GM23338 (cell line): Measurements from ENCODE around the gene NECAP2. TPM values are rescaled to one million over a fixed set of nuclear protein-coding genes. Genes with fewer than 3 reads are reported as not detected.

ENCODE experiments used
- ATAC-seq: fragments of 200-7000 bp; cut with Tn5 transposase; 3 replicates; pipeline ENCODE4 v1.9.1; 2020
- DNase-seq: peaks from one replicate; pipeline ENCODE4 v3.0.0-alpha.2; 2015; ENCODE audit warnings: low spot score
- H2AFZ ChIP-seq: fragments of 200-600 bp; sonication (generic); 2 replicates; pipeline ENCODE4 v1.8.0; 2016; ENCODE audit warnings: antibody characterized with exemption, mild to moderate bottlenecking, moderate library complexity
- H3F3A ChIP-seq: fragments of 200-600 bp; sonication (generic); replicated peaks from 2 replicates; pipeline ENCODE4 v1.8.0; 2017; ENCODE audit warnings: antibody characterized with exemption, mixed run types, low read depth
- H3K27ac ChIP-seq: fragments of 200-600 bp; sonication (generic); 2 replicates; pipeline ENCODE4 v1.6.1; 2016; ENCODE audit warnings: low read depth
- H3K27me3 ChIP-seq: fragments of 200-600 bp; sonication (generic); 2 replicates; pipeline ENCODE4 v1.8.0; 2016; ENCODE audit warnings: mild to moderate bottlenecking, mixed run types, moderate library complexity; ENCODE audit not compliant: insufficient read depth
- H3K36me3 ChIP-seq: fragments of 200-600 bp; sonication (generic); 2 replicates; pipeline ENCODE4 v1.8.0; 2016; ENCODE audit warnings: mild to moderate bottlenecking; ENCODE audit not compliant: insufficient read depth
- H3K4me1 ChIP-seq: fragments of 200-600 bp; sonication (generic); 2 replicates; pipeline ENCODE4 v1.8.0; 2016; ENCODE audit warnings: mild to moderate bottlenecking, moderate library complexity; ENCODE audit not compliant: insufficient read depth
- H3K4me2 ChIP-seq: fragments of 200-600 bp; sonication (generic); 2 replicates; pipeline ENCODE4 v1.7.1; 2017; ENCODE audit warnings: mixed run types
- H3K4me3 ChIP-seq: fragments of 200-600 bp; sonication (generic); 2 replicates; pipeline ENCODE4 v1.6.1; 2016; ENCODE audit warnings: mixed run types
- H3K79me2 ChIP-seq: fragments of 200-600 bp; sonication (generic); replicated peaks from 2 replicates; pipeline ENCODE4 v1.8.0; 2017; ENCODE audit warnings: mild to moderate bottlenecking; ENCODE audit not compliant: insufficient read depth
- H3K9me2 ChIP-seq: fragments of 200-600 bp; sonication (generic); 2 replicates; pipeline ENCODE4 v1.8.0; 2017; ENCODE audit not compliant: insufficient read depth
- H4K20me1 ChIP-seq: fragments of 200-600 bp; sonication (generic); replicated peaks from 2 replicates; pipeline ENCODE4 v1.8.0; 2017; ENCODE audit warnings: mild to moderate bottlenecking; ENCODE audit not compliant: insufficient read depth
- H3K27ac Mint-ChIP-seq: 2 replicates; pipeline ENCODE4 v1.8.0; 2020; ENCODE audit warnings: inconsistent platforms, mild to moderate bottlenecking, moderate library complexity, mixed read lengths
- H3K27me3 Mint-ChIP-seq: 3 replicates; pipeline ENCODE4 v1.8.0; 2022; ENCODE audit warnings: low read depth, mild to moderate bottlenecking, moderate library complexity, mixed read lengths, inconsistent platforms; ENCODE audit not compliant: insufficient read depth, poor library complexity
- H3K36me3 Mint-ChIP-seq: 3 replicates; pipeline ENCODE4 v1.8.0; 2021; ENCODE audit warnings: low read depth, mild to moderate bottlenecking, inconsistent platforms, moderate library complexity, mixed read lengths
- H3K4me1 Mint-ChIP-seq: 3 replicates; pipeline ENCODE4 v1.8.0; 2020; ENCODE audit warnings: mild to moderate bottlenecking, inconsistent platforms, mixed read lengths
- H3K4me3 Mint-ChIP-seq: 3 replicates; pipeline ENCODE4 v1.8.0; 2021; ENCODE audit warnings: moderate library complexity, mild to moderate bottlenecking, inconsistent platforms, mixed read lengths
- H3K9me3 Mint-ChIP-seq: 3 replicates; pipeline ENCODE4 v1.8.0; 2020; ENCODE audit warnings: moderate library complexity, mild to moderate bottlenecking, inconsistent platforms, mixed read lengths
- CREB1 ChIP-seq: fragments of 250-450 bp; sonication (Bioruptor Pico); IDR thresholded peaks from 2 replicates; pipeline ENCODE4 v1.5.0; 2020; ENCODE audit warnings: low read depth, mild to moderate bottlenecking, moderate library complexity
- ETS1 ChIP-seq: IDR thresholded peaks from 2 replicates; pipeline ENCODE4 v1.6.1; 2016; ENCODE audit warnings: antibody characterized with exemption
- NANOG ChIP-seq: IDR thresholded peaks from 2 replicates; pipeline ENCODE4 v1.6.1; 2016; ENCODE audit warnings: antibody characterized with exemption, borderline replicate concordance
- POLR2AphosphoS5 ChIP-seq: IDR thresholded peaks from 2 replicates; pipeline ENCODE4 v1.6.1; 2016; ENCODE audit warnings: antibody characterized with exemption, low read depth
- STAT1 ChIP-seq: IDR thresholded peaks from one replicate; pipeline ENCODE4 v1.6.1; 2016; ENCODE audit warnings: antibody characterized with exemption; ENCODE audit not compliant: unreplicated experiment
- ZNF114 ChIP-seq: fragments of 250-450 bp; sonication (Bioruptor Pico); IDR thresholded peaks from 2 replicates; pipeline ENCODE4 v1.5.0; 2020; ENCODE audit warnings: mild to moderate bottlenecking, moderate library complexity
- ZNF462 ChIP-seq: fragments of 250-450 bp; sonication (Bioruptor Pico); IDR thresholded peaks from 2 replicates; pipeline ENCODE4 v1.5.0; 2020; ENCODE audit warnings: mild to moderate bottlenecking, moderate library complexity
- polyA plus RNA-seq: library from polyadenylated mRNA; unstranded; fragments of >200 nt; fragmentation: Nextera tagmentation; extraction: Ambion mirVana; gene quantifications from 2 replicates; pipeline ENCODE4 v1.2.1, GENCODE V29; 2016
- total RNA-seq: library from RNA; depleted of rRNA; stranded (reverse); fragments of >200 nt; shearing (Covaris generic); gene quantifications from 2 replicates; pipeline ENCODE4 v1.2.3, GENCODE V29; 2014

The NECAP2 gene
- total and polyA plus RNA-seq, 2 experiments from 2014 or later, result 20.2 to 28.9 TPM

- Histone ChIP-seq H3K4me2 (no peak overlapping the region), H4K20me1 (no peaks in the 10 kb centered on the region; the same call in 1 of the 2 replicates), H3K27me3 (no peaks in the 10 kb centered on the region), H3K27ac (no peak overlapping the region), H3K36me3 (peaks cover 18% of the 10 kb centered on the region), H2AFZ (no peak overlapping the region), H3F3A (no peaks in the 10 kb centered on the region), H3K9me2 (no peaks in the 10 kb centered on the region), H3K79me2 (no peaks in the 10 kb centered on the region), H3K4me3 (no peak overlapping the region), H3K4me1 (no peaks in the 10 kb centered on the region)
- peaks cover 53% of the 10 kb centered on the region for H3K36me3 Mint-ChIP-seq
- no peaks in the 10 kb centered on the region for H3K9me3 Mint-ChIP-seq
- no peak overlapping the region for H3K4me3 Mint-ChIP-seq
- TF ChIP-seq STAT1 (no peak), CREB1 (no peak), ETS1 (no peak), ZNF462 (CRISPR knock-in tag) (no peak), POLR2AphosphoS5 (no peak), NANOG (no peak), ZNF114 (CRISPR knock-in tag) (no peak)
- ATAC-seq, result no peak
- peaks cover 4% of the 10 kb centered on the region; the same call in 1 of the 3 replicates for H3K4me1 Mint-ChIP-seq
- DNase-seq, result no peak
- peaks cover 2% of the 10 kb centered on the region for H3K27me3 Mint-ChIP-seq
- H3K27ac Mint-ChIP-seq, result no peak overlapping the region
Observed at GRCh38 chr1:16459352-16459925, 18.9 kb downstream of the NECAP2 start.
